DMS153 (cell line): ENCODE measurements around the gene ZNF793.
A peak's percentile ranks its signal among the peaks of the same experiment; 100 is the strongest.

ENCODE experiments used
- DNase-seq: peaks from one replicate; lab custom pipeline; 2025; lab: John Stamatoyannopoulos, UW

ZNF793 gene

GRCh38 chr19:37506387-37507166, at the start of gene ZNF793:
Gene ZNF793 (plus strand): TSS chr19:37506939. CDS start chr19:37523440, 16,501 bp downstream.
- no peak for DNase-seq

GRCh38 chr19:37466277-37466797, 40.4 kb upstream of the ZNF793 start:
- no peak for DNase-seq

- DNase-seq = peak; percentile 68
These were observed 39.7 kb upstream of the ZNF793 start, which contains the start of gene ZNF569 for GRCh38 chr19:37466798-37467607. Gene ZNF569 (minus strand): TSS chr19:37467444. CDS start chr19:37444921, 22,523 bp downstream.

- no peak for DNase-seq
These were observed 39.1 kb upstream of the ZNF793 start for GRCh38 chr19:37467608-37468090.

GRCh38 chr19:37468961-37469777, 37.6 kb upstream of the ZNF793 start, which contains the start of gene ZNF570:
Gene ZNF570 (plus strand): TSS chr19:37469356. CDS start chr19:37470355, 999 bp downstream.
- DNase-seq = peak; percentile 47

GRCh38 chr19:37470216-37470615, 36.5 kb upstream of the ZNF793 start:
- no peak for DNase-seq

GRCh38 chr19:37472165-37472564, 34.6 kb upstream of the ZNF793 start:
- DNase-seq = no peak

GRCh38 chr19:37484406-37485168, 22.2 kb upstream of the ZNF793 start:
- no peak for DNase-seq

- no peak for DNase-seq
These were observed 14.5 kb upstream of the ZNF793 start for GRCh38 chr19:37492213-37492612.

GRCh38 chr19:37505958-37506386, 767 bp upstream of the ZNF793 start:
- no peak for DNase-seq

GRCh38 chr19:37507167-37507464, 377 bp downstream of the ZNF793 start:
- DNase-seq = no peak

- no peak for DNase-seq
These were observed 4.4 kb downstream of the ZNF793 start for GRCh38 chr19:37511186-37511585.

GRCh38 chr19:37511821-37512220, 5.1 kb downstream of the ZNF793 start:
- DNase-seq = no peak

- no peak for DNase-seq
These were observed 6.7 kb downstream of the ZNF793 start for GRCh38 chr19:37513397-37513796.

GRCh38 chr19:37519890-37520289, 13.2 kb downstream of the ZNF793 start:
- no peak for DNase-seq

GRCh38 chr19:37537391-37537947, 30.7 kb downstream of the ZNF793 start:
- no peak for DNase-seq

- no peak for DNase-seq
These were observed 44.6 kb downstream of the ZNF793 start for GRCh38 chr19:37551129-37551993.

GRCh38 chr19:37563518-37563917, 56.8 kb downstream of the ZNF793 start:
- no peak for DNase-seq

- DNase-seq = no peak
These were observed 58.1 kb downstream of the ZNF793 start for GRCh38 chr19:37564624-37565369.
